GM12878 (cell line): ENCODE measurements around the gene ZNF804A. TPM values are rescaled to one million over a fixed set of nuclear protein-coding genes. Genes with fewer than 3 reads are reported as not detected.

Experiments
- ATAC-seq: fragments of 200-7000 bp; cut with Tn5 transposase; 3 replicates; pipeline ENCODE4 v1.9.1; 2020; ENCODE audit warnings: mild to moderate bottlenecking, moderate library complexity
- BruUV-seq: library from RNA; stranded (reverse); fragments of 400-500 nt; replicated peaks from 2 replicates; lab custom pipeline; 2021; lab: Mats Ljungman, UMichigan
- CTCF ChIA-PET: fragments of 300-600 bp; sonication (Branson Sonifier 250); formaldehyde crosslinking; extraction: SDS; loops from one replicate; lab custom pipeline; 2021; ENCODE audit warnings: inconsistent platforms; lab: Yijun Ruan, JAX
- POLR2A ChIA-PET: fragments of 350-600 bp; formaldehyde crosslinking; extraction: SDS; loops from one replicate; lab custom pipeline; 2021; ENCODE audit warnings: inconsistent platforms; lab: Charles Lee
- RAD21 ChIA-PET: fragments of 300-600 bp; sonication (Branson Sonifier 250); formaldehyde crosslinking; loops from one replicate; lab custom pipeline; 2023; ENCODE audit warnings: antibody characterized with exemption; ENCODE audit not compliant: unreplicated experiment; lab: Charles Lee
- SMC1A ChIA-PET: fragments of 300-600 bp; sonication (Branson Sonifier 250); formaldehyde crosslinking; loops from one replicate; lab custom pipeline; 2023; ENCODE audit not compliant: unreplicated experiment, uncharacterized antibody; lab: Charles Lee
- DNase-seq: peaks from one replicate; pipeline ENCODE4 v3.0.0-alpha.2; 2011; ENCODE audit warnings: low read depth, low spot score
- FAIRE-seq: peaks from 3 replicates; lab custom pipeline; 2011; peaks lifted over from hg19 to GRCh38; lab: Jason Lieb, UNC
- H2AFZ ChIP-seq: 2 replicates; pipeline ENCODE4 v1.6.0; 2011; ENCODE audit warnings: low read depth, low read length, control low read depth; ENCODE audit not compliant: control insufficient read depth
- H3K27ac ChIP-seq: 2 replicates; pipeline ENCODE4 v1.5.1; 2011; ENCODE audit warnings: control low read depth; ENCODE audit not compliant: control insufficient read depth, insufficient read depth
- H3K27me3 ChIP-seq, 2 experiments: replicated peaks in 1 of 2; 2 replicates each; pipeline versions ENCODE4 v1.6.0 to v1.6.1; 2011; ENCODE audit warnings: low read length in 1 of 2; ENCODE audit not compliant: control insufficient read depth in 2 of 2, insufficient read depth in 2 of 2
- H3K36me3 ChIP-seq, 2 experiments: 2 replicates each; pipeline ENCODE4 v1.5.1; 2011; ENCODE audit warnings: low read length in 1 of 2; ENCODE audit not compliant: control insufficient read depth in 2 of 2, insufficient read depth in 2 of 2
- H3K4me1 ChIP-seq: 2 replicates; pipeline ENCODE4 v1.6.1; 2011; ENCODE audit warnings: mild to moderate bottlenecking, low read length, moderate library complexity, mixed read lengths; ENCODE audit not compliant: control insufficient read depth, insufficient read depth
- H3K4me2 ChIP-seq: 2 replicates; pipeline ENCODE4 v1.6.0; 2011; ENCODE audit warnings: control low read depth; ENCODE audit not compliant: control insufficient read depth, insufficient read depth
- H3K4me3 ChIP-seq: fragments of 200-600 bp; sonication (generic); 2 replicates; pipeline ENCODE4 v1.5.1; 2016
- H3K79me2 ChIP-seq: 2 replicates; pipeline ENCODE4 v1.6.0; 2011; ENCODE audit warnings: low read length; ENCODE audit not compliant: control insufficient read depth, insufficient read depth
- H3K9ac ChIP-seq: 2 replicates; pipeline ENCODE4 v1.8.0; 2011; ENCODE audit warnings: low read length, control low read depth, mixed read lengths; ENCODE audit not compliant: control insufficient read depth, insufficient read depth
- H3K9me3 ChIP-seq: replicated peaks from 3 replicates; pipeline ENCODE4 v1.5.1; 2011; ENCODE audit warnings: mild to moderate bottlenecking, low read length; ENCODE audit not compliant: control insufficient read depth, insufficient read depth
- H4K20me1 ChIP-seq: 2 replicates; pipeline ENCODE4 v1.6.0; 2011; ENCODE audit not compliant: control insufficient read depth, insufficient read depth
- ASH2L ChIP-seq: fragments of 300-600, 200-600 bp; sonication (generic); IDR thresholded peaks from 2 replicates; pipeline ENCODE4 v1.6.1; 2017; ENCODE audit warnings: low read depth, mild to moderate bottlenecking, borderline replicate concordance
- BCL11A ChIP-seq: IDR thresholded peaks from 2 replicates; pipeline ENCODE4 v1.6.1; 2011; ENCODE audit warnings: low read depth, low read length
- CHD2 ChIP-seq: IDR thresholded peaks from 2 replicates; pipeline ENCODE4 v1.6.1; 2011; ENCODE audit warnings: low read depth, low read length, improper control_type of control experiment, borderline replicate concordance
- EED ChIP-seq: sonication (generic); IDR thresholded peaks from 2 replicates; pipeline ENCODE4 v1.6.1; 2016; ENCODE audit warnings: antibody characterized with exemption, low read depth
- FOXK2 ChIP-seq: fragments of 450-650 bp; IDR thresholded peaks from 2 replicates; pipeline ENCODE4 v1.6.1; 2017; ENCODE audit warnings: mild to moderate bottlenecking, moderate library complexity
- HDGF ChIP-seq: fragments of 450-650 bp; IDR thresholded peaks from 2 replicates; pipeline ENCODE4 v1.6.1; 2016; ENCODE audit warnings: antibody characterized with exemption
- IRF4 ChIP-seq: IDR thresholded peaks from 2 replicates; pipeline ENCODE4 v1.6.1; 2011; ENCODE audit warnings: low read depth, low read length
- KLF5 ChIP-seq: fragments of 450-650 bp; IDR thresholded peaks from 2 replicates; pipeline ENCODE4 v1.6.1; 2014; ENCODE audit warnings: mild to moderate bottlenecking; ENCODE audit not compliant: partially characterized antibody
- NBN ChIP-seq: fragments of 450-650 bp; IDR thresholded peaks from 2 replicates; pipeline ENCODE4 v1.6.1; 2016
- NFIC ChIP-seq: IDR thresholded peaks from 2 replicates; pipeline ENCODE4 v1.6.1; 2012; ENCODE audit warnings: low read depth, mild to moderate bottlenecking, inconsistent platforms, low read length, moderate library complexity
- SMAD1 ChIP-seq: fragments of 450-650 bp; IDR thresholded peaks from 2 replicates; pipeline ENCODE4 v1.6.1; 2018; ENCODE audit warnings: mild to moderate bottlenecking, low read depth; ENCODE audit not compliant: partially characterized antibody
- WGBS: methylation state at CpG from one replicate; pipeline ENCODE4 v1.1.6; 2016; ENCODE audit warnings: low lambda C conversion rate; ENCODE audit not compliant: insufficient replicate concordance, insufficient coverage; ENCODE audit errors: missing lambda C conversion rate; 5-methylcytosine and 5-hydroxymethylcytosine counted together
- in situ Hi-C: fragments of 300-500 bp; cut with MboI; formaldehyde crosslinking; loops from 9 replicates; pipeline ENCODE4 v1.14.3; 2018; ENCODE audit warnings: mixed read lengths
- intact Hi-C: fragments of 100-400 bp; cut with micrococcal nuclease; formaldehyde crosslinking; loops from one replicate; pipeline ENCODE4 v1.14.2; 2022; ENCODE audit not compliant: unreplicated experiment
- polyA plus RNA-seq, 11 experiments: library from polyadenylated mRNA; depleted of rRNA in 4 of 11; unstranded in 6 of 11; stranded (reverse) in 5 of 11; fragments of >200 nt; fragmentation: Nextera tagmentation in 4 of 11; fragmentation: Illumina TruSeq in 1 of 11; extraction: Ambion mirVana in 4 of 11; extraction: Trizol in 1 of 11; gene quantifications; 1 replicate in 1 of 11; 2 replicates in 10 of 11; pipeline versions ENCODE4 v1.2.1 to v1.2.3, GENCODE V29; 2011 to 2016; ENCODE audit warnings: inconsistent platforms in 2 of 11, missing spikeins in 2 of 11, low read depth in 1 of 11
- total RNA-seq, 4 experiments: library from RNA; depleted of rRNA in 3 of 4; stranded (reverse); fragments of >200 nt in 3 of 4; fragmentation: Illumina TruSeq in 1 of 4; extraction: Trizol in 1 of 4; gene quantifications; 2 replicates each; pipeline versions ENCODE4 v1.2.1 to v1.2.3, GENCODE V29; 2013 to 2021
- TF ChIP-seq, protein P1 (sequence below): fragments of 450-650 bp; IDR thresholded peaks from 2 replicates; pipeline ENCODE4 v1.6.1; 2016; ENCODE audit warnings: mild to moderate bottlenecking, moderate library complexity, borderline replicate concordance
- TF ChIP-seq, protein P2 (sequence below): IDR thresholded peaks from 2 replicates; pipeline ENCODE4 v1.6.1; 2012; ENCODE audit warnings: low read depth, low read length, improper control_type of control experiment
- TF ChIP-seq, protein P3 (sequence below): IDR thresholded peaks from 2 replicates; pipeline ENCODE4 v1.6.1; 2012; ENCODE audit warnings: low read length, inconsistent platforms

Gene ZNF804A
- total and polyA plus RNA-seq, 10 of the 15 experiments (the other 5 are each of a cell fraction or from before 2014, with no cell fraction given), result 0.19 to 2.3 (median 1.4) TPM

DNA sequence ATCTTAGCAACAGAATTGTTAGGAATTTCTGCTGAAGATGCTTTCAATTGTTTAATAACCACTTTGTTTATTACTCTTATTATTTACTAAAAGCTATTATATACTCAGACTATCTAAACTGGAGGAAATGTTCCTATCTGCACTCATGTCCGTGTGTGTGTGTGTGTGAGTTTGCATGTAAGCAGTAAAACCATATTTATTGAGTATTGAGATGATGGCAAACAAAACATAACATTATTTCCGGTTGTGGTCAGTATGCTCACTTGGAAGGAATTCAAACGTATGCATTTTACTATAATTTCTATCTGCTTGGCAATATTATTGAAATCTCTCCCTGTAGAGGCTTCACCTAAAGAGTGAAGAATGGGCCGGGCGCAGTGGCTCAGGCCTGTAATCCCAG is 43.0 kb upstream of the ZNF804A start (continued):
- TF ChIP-seq BCL11A (no peak), FOXK2 (no peak), EED (no peak), KLF5 (no peak)
- TF ChIP-seq, protein P1, sequence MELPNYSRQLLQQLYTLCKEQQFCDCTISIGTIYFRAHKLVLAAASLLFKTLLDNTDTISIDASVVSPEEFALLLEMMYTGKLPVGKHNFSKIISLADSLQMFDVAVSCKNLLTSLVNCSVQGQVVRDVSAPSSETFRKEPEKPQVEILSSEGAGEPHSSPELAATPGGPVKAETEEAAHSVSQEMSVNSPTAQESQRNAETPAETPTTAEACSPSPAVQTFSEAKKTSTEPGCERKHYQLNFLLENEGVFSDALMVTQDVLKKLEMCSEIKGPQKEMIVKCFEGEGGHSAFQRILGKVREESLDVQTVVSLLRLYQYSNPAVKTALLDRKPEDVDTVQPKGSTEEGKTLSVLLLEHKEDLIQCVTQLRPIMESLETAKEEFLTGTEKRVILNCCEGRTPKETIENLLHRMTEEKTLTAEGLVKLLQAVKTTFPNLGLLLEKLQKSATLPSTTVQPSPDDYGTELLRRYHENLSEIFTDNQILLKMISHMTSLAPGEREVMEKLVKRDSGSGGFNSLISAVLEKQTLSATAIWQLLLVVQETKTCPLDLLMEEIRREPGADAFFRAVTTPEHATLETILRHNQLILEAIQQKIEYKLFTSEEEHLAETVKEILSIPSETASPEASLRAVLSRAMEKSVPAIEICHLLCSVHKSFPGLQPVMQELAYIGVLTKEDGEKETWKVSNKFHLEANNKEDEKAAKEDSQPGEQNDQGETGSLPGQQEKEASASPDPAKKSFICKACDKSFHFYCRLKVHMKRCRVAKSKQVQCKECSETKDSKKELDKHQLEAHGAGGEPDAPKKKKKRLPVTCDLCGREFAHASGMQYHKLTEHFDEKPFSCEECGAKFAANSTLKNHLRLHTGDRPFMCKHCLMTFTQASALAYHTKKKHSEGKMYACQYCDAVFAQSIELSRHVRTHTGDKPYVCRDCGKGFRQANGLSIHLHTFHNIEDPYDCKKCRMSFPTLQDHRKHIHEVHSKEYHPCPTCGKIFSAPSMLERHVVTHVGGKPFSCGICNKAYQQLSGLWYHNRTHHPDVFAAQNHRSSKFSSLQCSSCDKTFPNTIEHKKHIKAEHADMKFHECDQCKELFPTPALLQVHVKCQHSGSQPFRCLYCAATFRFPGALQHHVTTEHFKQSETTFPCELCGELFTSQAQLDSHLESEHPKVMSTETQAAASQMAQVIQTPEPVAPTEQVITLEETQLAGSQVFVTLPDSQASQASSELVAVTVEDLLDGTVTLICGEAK, result no peak

DNA sequence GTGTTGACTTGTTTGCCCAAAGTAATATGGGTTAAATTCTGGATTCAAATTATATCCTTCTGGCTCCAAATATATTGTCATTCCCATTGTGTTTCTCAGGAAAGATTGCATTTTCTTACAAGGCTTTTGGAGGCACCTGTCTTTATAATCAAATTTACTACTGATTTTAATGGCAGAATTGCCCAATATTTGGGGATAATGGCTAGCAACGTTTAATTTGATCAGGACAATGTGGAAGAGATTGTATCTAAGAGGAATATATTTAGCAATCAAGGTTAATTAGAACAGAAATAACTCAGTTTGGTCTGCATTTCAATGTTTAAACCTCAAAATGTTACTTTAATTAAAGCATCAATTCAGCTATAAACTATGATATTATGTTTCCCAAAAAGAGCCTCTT is 41.7 kb upstream of the ZNF804A start:
- Histone ChIP-seq H3K4me1 (no peaks in the 10 kb centered on the region), H3K4me2 (no peak overlapping the region), H4K20me1 (no peaks in the 10 kb centered on the region), H3K9ac (no peak overlapping the region), H3K79me2 (no peaks in the 10 kb centered on the region), H3K9me3 (no peaks in the 10 kb centered on the region), H3K36me3 (no peaks in the 10 kb centered on the region), H3K27ac (no peak overlapping the region), H3K4me3 (no peak overlapping the region), H2AFZ (no peak overlapping the region), H3K27me3 (no peaks in the 10 kb centered on the region)
- CTCF ChIA-PET, result no interaction called here
- intact Hi-C loops (no loop called here), in situ Hi-C loops (no loop called here)
- DNase-seq, result no peak
- SMC1A ChIA-PET, result interaction anchor here (1.2 kb wide), 2 partner anchors 10 to 13 kb away, joined by 3 read pairs; no protein-coding TSS in a partner anchor
- RAD21 ChIA-PET, result no interaction called here
- no peak for FAIRE-seq
- BruUV-seq, result no TSS peak
- ATAC-seq, result no peak
- WGBS, result 0% methylated on average over 1 of the region's 1 CpG
- POLR2A ChIA-PET, result no interaction called here
- TF ChIP-seq, protein P2, sequence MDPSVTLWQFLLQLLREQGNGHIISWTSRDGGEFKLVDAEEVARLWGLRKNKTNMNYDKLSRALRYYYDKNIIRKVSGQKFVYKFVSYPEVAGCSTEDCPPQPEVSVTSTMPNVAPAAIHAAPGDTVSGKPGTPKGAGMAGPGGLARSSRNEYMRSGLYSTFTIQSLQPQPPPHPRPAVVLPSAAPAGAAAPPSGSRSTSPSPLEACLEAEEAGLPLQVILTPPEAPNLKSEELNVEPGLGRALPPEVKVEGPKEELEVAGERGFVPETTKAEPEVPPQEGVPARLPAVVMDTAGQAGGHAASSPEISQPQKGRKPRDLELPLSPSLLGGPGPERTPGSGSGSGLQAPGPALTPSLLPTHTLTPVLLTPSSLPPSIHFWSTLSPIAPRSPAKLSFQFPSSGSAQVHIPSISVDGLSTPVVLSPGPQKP, result no peak
- no peak for TF ChIP-seq NBN
- TF ChIP-seq, protein P3, sequence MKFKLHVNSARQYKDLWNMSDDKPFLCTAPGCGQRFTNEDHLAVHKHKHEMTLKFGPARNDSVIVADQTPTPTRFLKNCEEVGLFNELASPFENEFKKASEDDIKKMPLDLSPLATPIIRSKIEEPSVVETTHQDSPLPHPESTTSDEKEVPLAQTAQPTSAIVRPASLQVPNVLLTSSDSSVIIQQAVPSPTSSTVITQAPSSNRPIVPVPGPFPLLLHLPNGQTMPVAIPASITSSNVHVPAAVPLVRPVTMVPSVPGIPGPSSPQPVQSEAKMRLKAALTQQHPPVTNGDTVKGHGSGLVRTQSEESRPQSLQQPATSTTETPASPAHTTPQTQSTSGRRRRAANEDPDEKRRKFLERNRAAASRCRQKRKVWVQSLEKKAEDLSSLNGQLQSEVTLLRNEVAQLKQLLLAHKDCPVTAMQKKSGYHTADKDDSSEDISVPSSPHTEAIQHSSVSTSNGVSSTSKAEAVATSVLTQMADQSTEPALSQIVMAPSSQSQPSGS, result no peak
- no peak for TF ChIP-seq IRF4
- no peak for TF ChIP-seq NFIC
- no peak for TF ChIP-seq SMAD1
- no peak for TF ChIP-seq KLF5
- TF ChIP-seq ASH2L, result no peak
- TF ChIP-seq CHD2, result no peak
- no peak for TF ChIP-seq HDGF
